ENCODE results near the gene GNAO1. TPM values are rescaled to one million over a fixed set of nuclear protein-coding genes. Genes with fewer than 3 reads are reported as not detected.

GNAO1 gene
- total and polyA plus RNA-seq, 7 donors = 0.35 to 1.9 (median 0.60) TPM

DNA sequence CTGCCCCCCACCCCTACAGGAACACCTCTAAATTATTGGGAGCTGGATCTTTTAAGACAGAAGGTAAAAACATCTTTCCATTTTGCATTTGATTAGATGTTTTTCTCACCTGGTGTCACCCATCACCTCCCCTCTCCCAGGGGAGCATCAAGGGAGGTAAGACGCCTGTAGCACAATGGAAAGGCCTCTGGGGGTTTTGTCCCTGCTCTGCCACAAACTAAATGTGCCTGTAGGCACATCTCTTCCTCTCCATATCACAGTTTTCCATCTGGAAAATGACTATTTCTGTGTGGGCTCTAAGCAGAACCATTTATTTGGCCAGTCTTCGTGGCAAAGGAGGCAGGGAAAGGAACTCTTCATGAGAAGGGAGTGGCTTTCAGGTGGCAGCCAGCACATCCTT is 76.6 kb downstream of the GNAO1 start:
- Histone ChIP-seq H3K4me1 (no peaks in the 10 kb centered on the region), H3K4me3 (no peak overlapping the region), H3K27me3 (ENCODE audit: insufficient read depth in 3 of 3, low read length in 2 of 3) (no peaks in the 10 kb centered on the region), H3K27ac (no peak overlapping the region), H3K9me3 (no peaks in the 10 kb centered on the region), H3K36me3 (ENCODE audit: insufficient read depth in 1 of 2, low read depth in 1 of 2) (no peaks in the 10 kb centered on the region)
- ATAC-seq (no peak), DNase-seq (no peak)
- TF ChIP-seq, protein P1, sequence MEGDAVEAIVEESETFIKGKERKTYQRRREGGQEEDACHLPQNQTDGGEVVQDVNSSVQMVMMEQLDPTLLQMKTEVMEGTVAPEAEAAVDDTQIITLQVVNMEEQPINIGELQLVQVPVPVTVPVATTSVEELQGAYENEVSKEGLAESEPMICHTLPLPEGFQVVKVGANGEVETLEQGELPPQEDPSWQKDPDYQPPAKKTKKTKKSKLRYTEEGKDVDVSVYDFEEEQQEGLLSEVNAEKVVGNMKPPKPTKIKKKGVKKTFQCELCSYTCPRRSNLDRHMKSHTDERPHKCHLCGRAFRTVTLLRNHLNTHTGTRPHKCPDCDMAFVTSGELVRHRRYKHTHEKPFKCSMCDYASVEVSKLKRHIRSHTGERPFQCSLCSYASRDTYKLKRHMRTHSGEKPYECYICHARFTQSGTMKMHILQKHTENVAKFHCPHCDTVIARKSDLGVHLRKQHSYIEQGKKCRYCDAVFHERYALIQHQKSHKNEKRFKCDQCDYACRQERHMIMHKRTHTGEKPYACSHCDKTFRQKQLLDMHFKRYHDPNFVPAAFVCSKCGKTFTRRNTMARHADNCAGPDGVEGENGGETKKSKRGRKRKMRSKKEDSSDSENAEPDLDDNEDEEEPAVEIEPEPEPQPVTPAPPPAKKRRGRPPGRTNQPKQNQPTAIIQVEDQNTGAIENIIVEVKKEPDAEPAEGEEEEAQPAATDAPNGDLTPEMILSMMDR (IDR thresholded peaks at IDR 0.05) = no peak
- 81 to 86% (median 82%) methylated on average over 2 of the region's 2 CpGs for WGBS, 3 donors
- intact Hi-C loops (cut with DNase I) = no loop called here

DNA sequence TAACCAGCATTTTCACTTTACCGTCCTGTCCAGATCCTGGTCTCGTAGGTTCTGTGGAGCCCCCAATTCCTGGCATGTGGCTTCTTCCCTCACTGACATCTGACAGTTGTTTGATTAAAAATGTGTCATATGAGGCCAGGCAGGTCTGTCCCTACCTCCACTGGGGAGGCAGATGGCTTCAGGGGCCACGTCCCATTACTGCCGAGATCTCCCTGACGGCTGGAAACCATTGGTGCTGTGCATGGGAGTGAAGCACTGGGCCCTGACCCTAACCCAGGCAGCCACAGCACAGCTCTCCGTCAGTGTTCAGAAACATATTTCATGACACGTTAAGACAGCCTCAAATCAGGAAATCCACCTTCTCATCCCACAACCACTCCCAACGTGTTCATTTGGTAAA is 77.5 kb downstream of the GNAO1 start:
- Histone ChIP-seq H3K4me1 (no peaks in the 10 kb centered on the region), H3K9me3 (no peaks in the 10 kb centered on the region), H3K4me3 (no peak overlapping the region), H3K27ac (no peak overlapping the region), H3K27me3 (ENCODE audit: insufficient read depth in 3 of 3, low read length in 2 of 3) (no peaks in the 10 kb centered on the region), H3K36me3 (ENCODE audit: insufficient read depth in 1 of 2, low read depth in 1 of 2) (no peaks in the 10 kb centered on the region)
- TF ChIP-seq, protein P1 (IDR thresholded peaks at IDR 0.05) = no peak
- ATAC-seq (no peak), DNase-seq (no peak)
- intact Hi-C loops (cut with DNase I) = no loop called here
- 74 to 88% (median 78%) methylated on average over 8 of the region's 8 CpGs for WGBS, 3 donors

DNA sequence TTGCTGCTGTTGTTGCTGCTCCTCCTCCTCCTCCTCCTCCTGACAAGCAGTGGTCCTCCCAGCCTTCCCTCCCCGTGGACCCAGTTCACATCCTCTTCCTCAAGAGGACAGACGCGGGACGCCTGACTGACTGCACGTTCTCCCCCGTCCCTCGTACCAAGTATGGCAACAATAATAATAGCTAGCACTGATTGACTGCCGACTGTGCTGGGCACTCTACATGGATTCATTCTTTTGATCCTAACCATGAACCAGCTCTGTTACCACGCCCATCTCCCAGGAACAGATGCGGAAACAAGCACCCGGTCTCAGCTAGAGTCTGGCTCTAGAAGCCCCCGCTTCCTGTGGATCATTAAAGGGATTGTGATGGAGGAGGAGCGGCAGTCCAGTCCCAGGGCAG is 78.0 kb downstream of the GNAO1 start:
- Histone ChIP-seq H3K4me3 (no peak overlapping the region), H3K4me1 (no peaks in the 10 kb centered on the region), H3K36me3 (ENCODE audit: insufficient read depth in 1 of 2, low read depth in 1 of 2) (no peaks in the 10 kb centered on the region), H3K9me3 (no peaks in the 10 kb centered on the region), H3K27me3 (ENCODE audit: insufficient read depth in 3 of 3, low read length in 2 of 3) (no peaks in the 10 kb centered on the region), H3K27ac (no peak overlapping the region)
- TF ChIP-seq, protein P1 (IDR thresholded peaks at IDR 0.05) = no peak
- no peak for DNase-seq
- ATAC-seq = no peak
- 64 to 72% (median 64%) methylated on average over 13 of the region's 13 CpGs for whole genome bisulfite sequencing, 3 donors
- intact Hi-C loops (cut with DNase I) = no loop called here

DNA sequence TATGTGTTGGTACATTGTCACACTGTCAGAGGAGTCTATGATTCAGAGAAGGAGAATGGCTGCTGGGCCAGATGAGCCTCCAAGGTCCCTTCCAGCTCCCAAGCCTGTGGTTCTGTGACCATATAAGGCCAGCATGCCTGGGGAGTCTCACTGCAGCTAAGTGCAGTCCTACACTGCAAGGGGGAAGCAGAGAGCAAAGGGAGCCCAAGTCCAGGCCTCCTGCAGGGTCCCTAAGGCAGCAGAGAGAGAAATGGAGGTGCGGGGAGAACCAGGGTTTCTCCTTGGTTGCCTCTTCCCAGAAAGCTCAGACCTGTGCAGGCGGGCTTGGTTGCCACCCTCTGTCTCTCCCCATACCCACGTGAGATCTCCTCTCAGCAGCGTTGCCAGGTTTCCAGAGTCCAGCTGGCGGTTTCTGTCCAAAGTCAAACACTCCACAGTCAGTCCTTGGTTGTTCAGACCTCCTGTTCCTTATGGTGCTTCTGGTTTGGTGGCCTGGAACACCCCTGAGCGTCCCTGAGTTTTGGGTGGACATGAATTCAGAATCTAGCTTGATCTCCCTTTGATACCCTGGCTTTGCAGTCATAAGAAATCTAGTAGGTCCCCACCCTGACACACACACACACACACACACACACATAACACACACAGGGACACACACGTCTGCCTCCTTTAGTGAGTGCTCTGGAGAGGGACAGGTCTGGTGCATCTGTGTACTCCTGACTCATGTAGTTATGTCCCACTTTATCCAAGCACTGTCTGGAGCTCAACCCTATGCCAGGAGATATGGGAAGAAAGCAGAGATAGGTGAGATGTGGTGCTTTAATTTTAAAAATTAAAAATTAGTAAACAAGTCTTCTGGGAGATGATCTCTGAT is 78.8 kb downstream of the GNAO1 start:
- no peaks in the 10 kb centered on the region for H3K27me3 ChIP-seq (ENCODE audit: insufficient read depth in 3 of 3, low read length in 2 of 3)
- peak; percentile 54 to 77 (median 71) for ATAC-seq
- TF ChIP-seq, protein P1 (IDR thresholded peaks at IDR 0.05) = no peak
- intact Hi-C loops (cut with DNase I) = no loop called here
- H3K4me1 ChIP-seq = no peaks in the 10 kb centered on the region
- H3K27ac ChIP-seq = no peak overlapping the region
- no peak for DNase-seq
- WGBS, 3 donors = 38 to 60% (median 41%) methylated on average over 7 of the region's 7 CpGs
- H3K36me3 ChIP-seq (ENCODE audit: insufficient read depth in 1 of 2, low read depth in 1 of 2) = no peaks in the 10 kb centered on the region
- no peak overlapping the region for H3K4me3 ChIP-seq
- no peaks in the 10 kb centered on the region for H3K9me3 ChIP-seq

All from psoas muscle (tissue), 8 donors.